Smooth muscle cell (in vitro differentiated cells): ENCODE results near the gene ITGA1. TPM values are rescaled to one million over a fixed set of nuclear protein-coding genes. Genes with fewer than 3 reads are reported as not detected.

Experiments used
- DNase-seq: peaks from one replicate; lab custom pipeline; 2025; ENCODE audit not compliant: unreplicated experiment; lab: John Stamatoyannopoulos, UW
- H2AFZ ChIP-seq: fragments of 200-600 bp; sonication (generic); 2 replicates; pipeline ENCODE4 v1.6.0; 2016; ENCODE audit warnings: antibody characterized with exemption, low read depth, mild to moderate bottlenecking
- H3F3A ChIP-seq: fragments of 200-600 bp; sonication (generic); 2 replicates; pipeline ENCODE4 v1.6.0; 2017; ENCODE audit warnings: antibody characterized with exemption, low read depth
- H3K27ac ChIP-seq: fragments of 200-600 bp; sonication (generic); 2 replicates; pipeline ENCODE4 v1.5.1; 2016; ENCODE audit warnings: low read depth, mild to moderate bottlenecking
- H3K27me3 ChIP-seq: fragments of 200-600 bp; sonication (generic); 2 replicates; pipeline ENCODE4 v1.6.1; 2016; ENCODE audit warnings: low read depth, mild to moderate bottlenecking
- H3K36me3 ChIP-seq: fragments of 200-600 bp; sonication (generic); 2 replicates; pipeline ENCODE4 v1.5.1; 2016; ENCODE audit warnings: low read depth
- H3K4me1 ChIP-seq: fragments of 200-600 bp; sonication (generic); 2 replicates; pipeline ENCODE4 v1.5.1; 2016; ENCODE audit warnings: low read depth
- H3K4me2 ChIP-seq: fragments of 200-600 bp; sonication (generic); 2 replicates; pipeline ENCODE4 v1.6.0; 2016; ENCODE audit warnings: mild to moderate bottlenecking
- H3K4me3 ChIP-seq: fragments of 200-600 bp; sonication (generic); 2 replicates; pipeline ENCODE4 v1.5.1; 2016; ENCODE audit warnings: mild to moderate bottlenecking
- H3K79me2 ChIP-seq: fragments of 200-600 bp; sonication (generic); 2 replicates; pipeline ENCODE4 v1.6.0; 2016; ENCODE audit warnings: low read depth, mild to moderate bottlenecking
- H3K9ac ChIP-seq: fragments of 200-600 bp; sonication (generic); 2 replicates; pipeline ENCODE4 v1.6.0; 2016; ENCODE audit warnings: low read depth
- H3K9me3 ChIP-seq: fragments of 200-600 bp; sonication (generic); replicated peaks from 2 replicates; pipeline ENCODE4 v1.5.1; 2016; ENCODE audit warnings: low read depth
- H4K20me1 ChIP-seq: fragments of 200-600 bp; sonication (generic); 2 replicates; pipeline ENCODE4 v1.6.0; 2016; ENCODE audit warnings: low read depth
- CTCF ChIP-seq: fragments of 200-600 bp; sonication (generic); IDR thresholded peaks from 2 replicates; pipeline ENCODE4 v1.5.1; 2017; ENCODE audit warnings: borderline replicate concordance, mild to moderate bottlenecking, antibody characterized with exemption; ENCODE audit not compliant: insufficient read depth, poor library complexity, severe bottlenecking
- WGBS: methylation state at CpG from one replicate; pipeline ENCODE4 v1.1.7; 2016; ENCODE audit warnings: low lambda C conversion rate; 5-methylcytosine and 5-hydroxymethylcytosine counted together
- polyA plus RNA-seq: library from polyadenylated mRNA; unstranded; fragments of >200 nt; fragmentation: Nextera tagmentation; extraction: Ambion mirVana; gene quantifications from 2 replicates; pipeline ENCODE4 v1.2.1, GENCODE V29; 2016
- total RNA-seq: library from RNA; depleted of rRNA; stranded (reverse); fragments of >200 nt; gene quantifications from 2 replicates; pipeline ENCODE4 v1.2.3, GENCODE V29; 2014

Gene ITGA1
- total and polyA plus RNA-seq, 2 experiments from 2014 or later: 85.2 to 250 TPM

GRCh38 chr5:52998552-52999313 lies 211.0 kb downstream of the ITGA1 start:
- 91% methylated on average over 2 of the region's 2 CpGs for WGBS
- Histone ChIP-seq H3K4me2 (no peak overlapping the region), H2AFZ (no peak overlapping the region), H3K9ac (no peak overlapping the region), H3K9me3 (no peaks in the 10 kb centered on the region), H3K4me1 (peaks cover 4% of the 10 kb centered on the region), H3K27ac (peak overlapping the region; percentile 29), H3F3A (no peaks in the 10 kb centered on the region), H3K4me3 (no peak overlapping the region), H3K36me3 (no peaks in the 10 kb centered on the region), H3K79me2 (peaks cover 20% of the 10 kb centered on the region), H4K20me1 (no peaks in the 10 kb centered on the region), H3K27me3 (no peaks in the 10 kb centered on the region)
- TF ChIP-seq CTCF: no peak
- no peak for DNase-seq

- Histone ChIP-seq H3K9me3 (no peaks in the 10 kb centered on the region), H3K4me2 (no peak overlapping the region), H3F3A (no peaks in the 10 kb centered on the region), H3K36me3 (no peaks in the 10 kb centered on the region), H4K20me1 (no peaks in the 10 kb centered on the region), H3K27ac (peak overlapping the region; percentile 29), H3K4me3 (no peak overlapping the region), H3K27me3 (no peaks in the 10 kb centered on the region), H3K79me2 (peaks cover 20% of the 10 kb centered on the region), H2AFZ (no peak overlapping the region), H3K4me1 (peaks cover 4% of the 10 kb centered on the region), H3K9ac (no peak overlapping the region)
- no peak for TF ChIP-seq CTCF
- 93% methylated on average over 1 of the region's 1 CpG for WGBS
- DNase-seq: no peak
These were observed 211.7 kb downstream of the ITGA1 start for GRCh38 chr5:52999344-52999949.

GRCh38 chr5:53001541-53001940 lies 213.8 kb downstream of the ITGA1 start:
- H3K9me3 ChIP-seq: no peaks in the 10 kb centered on the region
- H3K4me3 ChIP-seq: no peak overlapping the region
- no peak overlapping the region for H3K9ac ChIP-seq
- H3K36me3 ChIP-seq: no peaks in the 10 kb centered on the region
- no peak for DNase-seq
- TF ChIP-seq CTCF: no peak
- H4K20me1 ChIP-seq: no peaks in the 10 kb centered on the region
- peaks cover 4% of the 10 kb centered on the region for H3K4me1 ChIP-seq
- no peaks in the 10 kb centered on the region for H3F3A ChIP-seq
- H2AFZ ChIP-seq: no peak overlapping the region
- no peaks in the 10 kb centered on the region for H3K27me3 ChIP-seq
- peaks cover 20% of the 10 kb centered on the region for H3K79me2 ChIP-seq
- WGBS: 96% methylated on average over 4 of the region's 4 CpGs
- H3K27ac ChIP-seq: no peak overlapping the region
- no peak overlapping the region for H3K4me2 ChIP-seq
